B cell (primary cell): ENCODE results near the gene CD99L2.

Experiments used
- EZH2 ChIP-seq: IDR thresholded peaks from 2 replicates; pipeline ENCODE4 v1.6.1; 2012; ENCODE audit warnings: borderline replicate concordance, low read depth, mild to moderate bottlenecking, moderate library complexity, low read length; ENCODE audit not compliant: insufficient read depth, poor library complexity, severe bottlenecking
- TF ChIP-seq, protein P1 (sequence below): fragments of 200-600 bp; IDR thresholded peaks from one replicate; pipeline ENCODE4 v1.8.0; 2022; ENCODE audit warnings: antibody characterized with exemption, mild to moderate bottlenecking

DNA sequence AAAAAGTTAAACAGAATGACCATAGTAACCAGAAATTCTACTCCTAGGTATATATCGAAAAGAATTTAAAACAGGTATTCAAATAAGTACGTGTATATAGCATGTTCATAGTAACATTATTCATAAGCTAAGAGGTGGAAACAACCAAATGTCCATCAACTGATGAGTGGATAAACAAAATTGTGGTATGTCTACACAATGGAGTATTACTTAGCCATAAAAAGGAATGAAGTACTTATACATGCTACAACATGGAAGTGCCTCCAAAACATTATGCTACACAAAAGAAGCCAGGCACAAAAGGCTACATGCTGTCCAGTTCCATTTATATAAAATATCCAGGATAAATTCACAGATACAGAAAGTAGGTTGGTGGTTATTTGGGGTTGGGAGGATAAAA, 76.5 kb downstream of the CD99L2 start:
- TF ChIP-seq, protein P1, sequence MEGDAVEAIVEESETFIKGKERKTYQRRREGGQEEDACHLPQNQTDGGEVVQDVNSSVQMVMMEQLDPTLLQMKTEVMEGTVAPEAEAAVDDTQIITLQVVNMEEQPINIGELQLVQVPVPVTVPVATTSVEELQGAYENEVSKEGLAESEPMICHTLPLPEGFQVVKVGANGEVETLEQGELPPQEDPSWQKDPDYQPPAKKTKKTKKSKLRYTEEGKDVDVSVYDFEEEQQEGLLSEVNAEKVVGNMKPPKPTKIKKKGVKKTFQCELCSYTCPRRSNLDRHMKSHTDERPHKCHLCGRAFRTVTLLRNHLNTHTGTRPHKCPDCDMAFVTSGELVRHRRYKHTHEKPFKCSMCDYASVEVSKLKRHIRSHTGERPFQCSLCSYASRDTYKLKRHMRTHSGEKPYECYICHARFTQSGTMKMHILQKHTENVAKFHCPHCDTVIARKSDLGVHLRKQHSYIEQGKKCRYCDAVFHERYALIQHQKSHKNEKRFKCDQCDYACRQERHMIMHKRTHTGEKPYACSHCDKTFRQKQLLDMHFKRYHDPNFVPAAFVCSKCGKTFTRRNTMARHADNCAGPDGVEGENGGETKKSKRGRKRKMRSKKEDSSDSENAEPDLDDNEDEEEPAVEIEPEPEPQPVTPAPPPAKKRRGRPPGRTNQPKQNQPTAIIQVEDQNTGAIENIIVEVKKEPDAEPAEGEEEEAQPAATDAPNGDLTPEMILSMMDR: no peak
- no peak for TF ChIP-seq EZH2
